H1 (cell line): ENCODE data around the gene ADGRL2. TPM values are rescaled to one million over a fixed set of nuclear protein-coding genes. Genes with fewer than 3 reads are reported as not detected.

Experiments used
- CTCF ChIP-seq, 3 experiments: IDR thresholded peaks; 1 replicate in 2 of 3; 2 replicates in 1 of 3; pipeline versions ENCODE4 v1.5.1 to v1.6.1; 2011; ENCODE audit warnings: low read length in 3 of 3, mild to moderate bottlenecking in 3 of 3, inconsistent platforms in 2 of 3, low read depth in 1 of 3, moderate library complexity in 1 of 3; ENCODE audit not compliant: insufficient read depth in 1 of 3; ENCODE audit errors: control extremely low read depth in 1 of 3
- EGR1 ChIP-seq: IDR thresholded peaks from 2 replicates; pipeline ENCODE4 v1.6.1; 2011; ENCODE audit warnings: low read depth, low read length, borderline replicate concordance
- POU5F1 ChIP-seq: IDR thresholded peaks from 2 replicates; pipeline ENCODE4 v1.6.1; 2011; ENCODE audit warnings: low read depth, mild to moderate bottlenecking, low read length, moderate library complexity
- SUZ12 ChIP-seq: fragments of 200-600 bp; sonication (generic); IDR thresholded peaks from 2 replicates; pipeline ENCODE4 v1.6.1; 2012; ENCODE audit warnings: mild to moderate bottlenecking, inconsistent platforms, low read length, moderate library complexity, mixed read lengths
- polyA plus RNA-seq, 7 experiments: library from polyadenylated mRNA; depleted of rRNA in 3 of 7; stranded (reverse) in 5 of 7; unstranded in 2 of 7; fragments of >200 nt in 5 of 7; fragments of 200-250 nt in 2 of 7; gene quantifications; 1 replicate in 5 of 7; 2 replicates in 1 of 7; 4 replicates in 1 of 7; pipeline versions ENCODE4 v1.2.1 to v1.2.3, GENCODE V29; 2011 to 2013; ENCODE audit warnings: missing spikeins in 2 of 7, mixed read lengths in 2 of 7
- total RNA-seq: library from RNA; stranded (reverse); fragmentation: NEBNext Ultra II Directional; extraction: Animal tissue kit (Norgen Biotek cat#: 25700); gene quantifications from 2 replicates; pipeline ENCODE4 v1.2.1, GENCODE V29; 2021

The ADGRL2 gene
- total and polyA plus RNA-seq, 2 of the 8 experiments (the other 6 are each of a cell fraction or from before 2014, with no cell fraction given) = 113 to 124 TPM

- TF ChIP-seq CTCF (IDR thresholded peaks at IDR 0.05; ENCODE audit: control extremely low read depth in 1 of 3, insufficient read depth in 1 of 3, low read depth in 1 of 3, low read length in 3 of 3) (peak; percentile 10 to 49 (median 14); a peak in 2 of 4 replicates), POU5F1 (no peak), EGR1 (no peak), SUZ12 (no peak)
Measured at GRCh38 chr1:81781749-81782148, 19.0 kb upstream of the ADGRL2 start (continued).
